Psoas muscle (tissue), 8 donors: Measurements from ENCODE around the gene ATXN10. TPM values are rescaled to one million over a fixed set of nuclear protein-coding genes. Genes with fewer than 3 reads are reported as not detected.
A peak's percentile ranks its signal among the peaks of the same experiment; 100 is the strongest.

Experiments used
- ATAC-seq, 4 donors: fragments of 200-7000 bp; cut with Tn5 transposase; one replicate each; pipeline ENCODE4 v1.9.1; 2020; ENCODE audit warnings: moderate library complexity in 3 of 4, mild to moderate bottlenecking in 2 of 4
- DNase-seq, 2 donors: peaks; one replicate each; pipeline ENCODE4 v3.0.0-alpha.2; 2020
- H3K27ac ChIP-seq: fragments of 200-600 bp; one replicate; pipeline ENCODE4 v1.8.0; 2022
- H3K27me3 ChIP-seq, 3 donors: fragments of 200-600 bp in 1 of 3; one replicate each; pipeline versions ENCODE4 v1.6.1 to v1.8.0; 2013 to 2022; ENCODE audit warnings: low read length in 2 of 3, mild to moderate bottlenecking in 2 of 3, moderate library complexity in 1 of 3; ENCODE audit not compliant: insufficient read depth in 3 of 3
- H3K36me3 ChIP-seq, 2 donors: fragments of 200-600 bp in 1 of 2; one replicate each; pipeline versions ENCODE4 v1.6.1 to v1.8.0; 2013 to 2022; ENCODE audit warnings: low read depth in 1 of 2, mild to moderate bottlenecking in 1 of 2, moderate library complexity in 1 of 2; ENCODE audit not compliant: insufficient read depth in 1 of 2
- H3K4me1 ChIP-seq: fragments of 200-600 bp; one replicate; pipeline ENCODE4 v1.8.0; 2022
- H3K4me3 ChIP-seq: fragments of 200-600 bp; one replicate; pipeline ENCODE4 v1.8.0; 2022; ENCODE audit warnings: mild to moderate bottlenecking
- H3K9me3 ChIP-seq: fragments of 200-600 bp; one replicate; pipeline ENCODE4 v1.8.0; 2022
- WGBS, 3 donors: extraction: QIAGEN DNeasy Blood & Tissue Kit; methylation state at CpG; one replicate each; pipeline versions ENCODE4 v1.1.6 to v1.1.7; 2013; 5-methylcytosine and 5-hydroxymethylcytosine counted together
- intact Hi-C, 2 donors: fragments of 100-400 bp; cut with DNase I; formaldehyde crosslinking; loops; one replicate each; pipeline versions ENCODE4 v1.11.0 to v1.14.2; 2022
- polyA plus RNA-seq, 3 donors: library from polyadenylated mRNA; stranded (reverse); fragments of 200-250 nt; gene quantifications; one replicate each; pipeline ENCODE4 v1.2.3, GENCODE V29; 2013
- total RNA-seq, 4 donors: library from RNA; stranded (reverse); fragmentation: NEBNext Ultra II Directional in 2 of 4; extraction: Animal tissue kit (Norgen Biotek cat#: 25700) in 2 of 4; gene quantifications; one replicate each; pipeline versions ENCODE4 v1.2.1 to v1.2.4, GENCODE V29; 2021 to 2023
- TF ChIP-seq, protein P1 (sequence below): fragments of 200-600 bp; IDR thresholded peaks from one replicate; pipeline ENCODE4 v1.8.0; 2022; ENCODE audit warnings: antibody characterized with exemption
- donor health status: healthy with polysubstance abuse.
- donor health status: DM: no; HTN: no; CAD: no; lungs with moderate emphysema.
- donor health status: Bipolar disorder and iron deficiency.
- donor health status: healthy.
- donor health status: DM: yes; HTN: yes; CAD: no.
- donor health status: DM: no; HTN: no; CAD: no.
- donor health status: DM: no; HTN: no; CAD: no.
- donor health status: DM: yes; HTN: yes; CAD: no.

The ATXN10 gene
- total and polyA plus RNA-seq, 7 donors: 57.7 to 173 (median 115) TPM

DNA sequence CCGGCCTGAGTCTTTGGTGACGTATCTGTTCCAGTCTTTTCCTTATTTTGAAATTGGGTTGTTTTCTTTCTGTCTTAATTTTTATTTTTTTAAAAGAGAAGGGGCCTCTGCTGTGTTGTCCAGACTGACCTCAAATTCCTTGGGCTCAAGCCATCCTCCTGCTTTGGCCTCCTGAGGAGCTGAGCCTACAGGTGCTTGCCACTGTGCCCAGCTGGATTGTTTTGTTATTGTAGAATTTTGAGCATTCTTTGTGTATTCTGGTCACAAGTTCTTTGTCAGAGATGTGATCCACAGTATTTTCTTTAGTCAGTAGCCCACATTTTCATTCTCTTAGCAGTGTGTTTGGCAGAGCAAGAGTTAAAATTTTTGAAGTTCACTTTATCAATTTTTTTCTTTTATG, 100.1 kb downstream of the ATXN10 start:
- TF ChIP-seq, protein P1, sequence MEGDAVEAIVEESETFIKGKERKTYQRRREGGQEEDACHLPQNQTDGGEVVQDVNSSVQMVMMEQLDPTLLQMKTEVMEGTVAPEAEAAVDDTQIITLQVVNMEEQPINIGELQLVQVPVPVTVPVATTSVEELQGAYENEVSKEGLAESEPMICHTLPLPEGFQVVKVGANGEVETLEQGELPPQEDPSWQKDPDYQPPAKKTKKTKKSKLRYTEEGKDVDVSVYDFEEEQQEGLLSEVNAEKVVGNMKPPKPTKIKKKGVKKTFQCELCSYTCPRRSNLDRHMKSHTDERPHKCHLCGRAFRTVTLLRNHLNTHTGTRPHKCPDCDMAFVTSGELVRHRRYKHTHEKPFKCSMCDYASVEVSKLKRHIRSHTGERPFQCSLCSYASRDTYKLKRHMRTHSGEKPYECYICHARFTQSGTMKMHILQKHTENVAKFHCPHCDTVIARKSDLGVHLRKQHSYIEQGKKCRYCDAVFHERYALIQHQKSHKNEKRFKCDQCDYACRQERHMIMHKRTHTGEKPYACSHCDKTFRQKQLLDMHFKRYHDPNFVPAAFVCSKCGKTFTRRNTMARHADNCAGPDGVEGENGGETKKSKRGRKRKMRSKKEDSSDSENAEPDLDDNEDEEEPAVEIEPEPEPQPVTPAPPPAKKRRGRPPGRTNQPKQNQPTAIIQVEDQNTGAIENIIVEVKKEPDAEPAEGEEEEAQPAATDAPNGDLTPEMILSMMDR: no peak
- Histone ChIP-seq H3K4me1 (peaks cover 33% of the 10 kb centered on the region), H3K27ac (no peak overlapping the region), H3K27me3 (no peaks in the 10 kb centered on the region), H3K36me3 (no peaks in the 10 kb centered on the region), H3K4me3 (no peak overlapping the region), H3K9me3 (no peaks in the 10 kb centered on the region)
- ATAC-seq (no peak), DNase-seq (no peak)
- intact Hi-C loops: no loop called here
- WGBS, 3 donors: 95 to 100% (median 99%) methylated on average over 2 of the region's 2 CpGs

DNA sequence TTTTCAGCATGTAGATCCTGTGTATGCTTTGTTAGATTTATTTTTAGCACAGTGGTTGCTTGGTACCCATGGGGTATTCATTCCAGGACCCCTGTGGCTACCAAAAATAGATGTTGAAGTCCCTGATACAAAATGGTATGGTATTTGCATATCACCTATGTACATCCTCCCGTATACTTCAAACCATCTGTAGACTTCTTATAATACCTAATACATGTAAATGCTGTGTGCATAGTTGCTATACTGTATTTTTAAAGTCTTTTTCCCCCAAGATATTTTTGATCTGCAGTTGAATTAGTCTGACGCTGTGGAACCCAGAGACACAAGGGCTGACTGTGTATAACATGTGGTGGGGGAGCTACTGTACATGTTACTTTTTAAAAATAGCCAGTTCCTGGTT, 101.1 kb downstream of the ATXN10 start:
- H3K27ac ChIP-seq: no peak overlapping the region
- H3K9me3 ChIP-seq: no peaks in the 10 kb centered on the region
- H3K4me3 ChIP-seq: no peak overlapping the region
- TF ChIP-seq, protein P1: no peak
- no peaks in the 10 kb centered on the region for H3K27me3 ChIP-seq
- no peak for ATAC-seq
- H3K36me3 ChIP-seq: no peaks in the 10 kb centered on the region
- DNase-seq: no peak
- peaks cover 33% of the 10 kb centered on the region for H3K4me1 ChIP-seq
- 93% methylated on average over 2 of the region's 2 CpGs for WGBS, 3 donors
- intact Hi-C loops: no loop called here

DNA sequence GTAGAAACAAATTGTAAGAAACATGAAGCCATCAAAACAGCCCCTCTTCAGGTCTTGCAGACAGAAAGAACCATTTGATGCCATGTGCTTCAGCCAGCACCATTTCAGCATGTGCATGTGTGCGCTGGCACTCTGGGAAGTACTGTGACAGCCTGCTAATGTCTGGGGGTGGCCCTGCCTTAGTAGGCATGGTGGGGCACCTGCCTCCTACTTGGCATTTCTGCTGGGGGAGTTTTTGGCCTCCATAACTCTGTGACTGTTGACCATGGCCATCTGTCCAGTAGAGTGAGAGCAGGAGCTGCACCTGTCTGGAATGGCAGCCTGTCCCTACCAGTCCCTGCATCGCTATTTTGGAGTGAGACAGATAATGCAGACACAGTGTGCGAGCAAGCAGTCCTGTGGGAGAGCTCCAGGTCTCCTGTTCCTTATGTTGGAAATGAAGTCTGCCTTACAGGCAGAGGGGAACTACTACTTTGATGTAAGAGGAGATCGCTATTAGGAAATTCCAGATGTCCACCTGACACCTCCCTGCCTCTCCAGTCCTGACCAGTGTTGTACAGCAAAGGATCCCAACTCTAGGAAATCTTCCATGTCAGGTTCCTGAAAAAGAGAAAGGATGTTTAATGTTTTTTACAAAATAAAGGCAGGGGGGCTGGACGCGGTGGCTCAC, 102.5 kb downstream of the ATXN10 start:
- Histone ChIP-seq H3K27me3 (no peaks in the 10 kb centered on the region), H3K9me3 (no peaks in the 10 kb centered on the region), H3K27ac (no peak overlapping the region), H3K36me3 (peaks cover 0 to under 1% of the 10 kb centered on the region in 2 donors), H3K4me1 (peaks cover 24% of the 10 kb centered on the region), H3K4me3 (no peak overlapping the region)
- TF ChIP-seq, protein P1: no peak
- intact Hi-C loops: no loop called here
- DNase-seq (no peak), ATAC-seq (peak in 2 of 4 donors; percentile 46 to 61)
- WGBS, 3 donors: 68 to 93% (median 78%) methylated on average over 6 of the region's 6 CpGs

DNA sequence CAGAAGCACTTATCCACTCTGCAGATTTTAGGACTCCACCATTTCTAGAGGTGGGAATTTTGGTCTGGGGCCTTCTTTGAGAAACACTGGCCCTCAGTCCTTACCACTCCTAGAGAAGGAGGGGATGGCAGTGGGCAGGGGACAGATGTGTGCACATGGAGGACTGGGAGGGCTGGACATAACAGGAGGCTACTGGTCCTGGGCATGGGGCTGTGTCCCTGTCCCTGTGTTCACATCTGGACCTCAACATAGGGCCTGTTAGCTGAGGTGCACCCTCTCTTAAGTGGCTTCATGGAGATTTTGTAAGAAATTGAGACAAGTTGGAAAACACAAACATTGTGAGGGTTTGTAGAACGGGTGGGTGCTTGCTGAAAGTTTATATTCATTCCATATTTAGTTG, 103.4 kb downstream of the ATXN10 start:
- TF ChIP-seq, protein P1: no peak
- 94 to 99% (median 94%) methylated on average over 1 of the region's 1 CpG for WGBS, 3 donors
- no peak overlapping the region for H3K27ac ChIP-seq
- H3K36me3 ChIP-seq: peaks cover 0 to 3% of the 10 kb centered on the region in 2 donors
- ATAC-seq (no peak), DNase-seq (no peak)
- no peaks in the 10 kb centered on the region for H3K27me3 ChIP-seq
- no peaks in the 10 kb centered on the region for H3K9me3 ChIP-seq
- peaks cover 17% of the 10 kb centered on the region for H3K4me1 ChIP-seq
- no peak overlapping the region for H3K4me3 ChIP-seq
- intact Hi-C loops: no loop called here
